ENCODE data around the gene PPT1. TPM values are rescaled to one million over a fixed set of nuclear protein-coding genes. Genes with fewer than 3 reads are reported as not detected.

Gene PPT1
- total and polyA plus RNA-seq, 10 donors = 57.1 to 282 (median 193) TPM

DNA sequence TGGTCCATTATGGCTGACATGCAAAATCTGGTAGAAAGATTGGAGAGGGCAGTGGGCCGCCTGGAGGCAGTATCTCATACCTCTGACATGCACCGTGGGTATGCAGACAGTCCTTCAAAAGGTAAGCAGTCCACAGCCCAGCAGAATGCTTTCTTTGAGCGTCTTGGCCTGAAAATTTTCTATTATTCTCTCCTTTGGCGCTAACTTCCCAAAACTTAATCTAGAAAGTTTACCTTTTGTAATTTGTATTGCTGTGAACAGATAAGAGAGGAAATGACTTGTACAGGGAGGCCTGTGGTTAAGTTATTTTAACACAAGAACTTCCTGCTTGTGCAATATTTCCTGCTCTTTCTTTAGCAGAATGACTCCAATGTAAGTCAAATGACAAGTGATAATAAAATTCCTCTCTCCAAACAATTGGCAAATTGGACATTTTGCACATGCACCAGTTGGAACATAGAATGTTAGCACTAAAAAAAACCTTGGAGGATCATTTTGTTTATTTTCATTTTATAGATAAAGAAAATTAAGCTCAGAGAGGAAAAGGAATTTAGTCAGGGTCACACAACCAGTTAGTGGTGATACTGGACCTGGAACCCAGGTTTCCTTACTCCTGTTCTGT, 37.6 kb downstream of the PPT1 start:
- peak overlapping the region in 7 of 8 donors; percentile 6 to 56 (median 11) for H3K4me3 ChIP-seq
- no peaks in the 10 kb centered on the region for H3K27me3 ChIP-seq (replicated peaks in 1 of 7)
- peak in 2 of 3 donors; percentile 36 to 39 for TF ChIP-seq POLR2AphosphoS5 (IDR thresholded peaks at IDR 0.05)
- no peak for TF ChIP-seq POLR2A (IDR thresholded peaks at IDR 0.05)
- TF ChIP-seq, protein P1, sequence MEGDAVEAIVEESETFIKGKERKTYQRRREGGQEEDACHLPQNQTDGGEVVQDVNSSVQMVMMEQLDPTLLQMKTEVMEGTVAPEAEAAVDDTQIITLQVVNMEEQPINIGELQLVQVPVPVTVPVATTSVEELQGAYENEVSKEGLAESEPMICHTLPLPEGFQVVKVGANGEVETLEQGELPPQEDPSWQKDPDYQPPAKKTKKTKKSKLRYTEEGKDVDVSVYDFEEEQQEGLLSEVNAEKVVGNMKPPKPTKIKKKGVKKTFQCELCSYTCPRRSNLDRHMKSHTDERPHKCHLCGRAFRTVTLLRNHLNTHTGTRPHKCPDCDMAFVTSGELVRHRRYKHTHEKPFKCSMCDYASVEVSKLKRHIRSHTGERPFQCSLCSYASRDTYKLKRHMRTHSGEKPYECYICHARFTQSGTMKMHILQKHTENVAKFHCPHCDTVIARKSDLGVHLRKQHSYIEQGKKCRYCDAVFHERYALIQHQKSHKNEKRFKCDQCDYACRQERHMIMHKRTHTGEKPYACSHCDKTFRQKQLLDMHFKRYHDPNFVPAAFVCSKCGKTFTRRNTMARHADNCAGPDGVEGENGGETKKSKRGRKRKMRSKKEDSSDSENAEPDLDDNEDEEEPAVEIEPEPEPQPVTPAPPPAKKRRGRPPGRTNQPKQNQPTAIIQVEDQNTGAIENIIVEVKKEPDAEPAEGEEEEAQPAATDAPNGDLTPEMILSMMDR (IDR thresholded peaks at IDR 0.05 in 8 of 11, conservative IDR thresholded peaks at IDR 0.05 in 3 of 11) = peak in 1 of 11 experiments; percentile 15
- H3K9me3 ChIP-seq = no peaks in the 10 kb centered on the region
- peaks cover 0 to 87% (median 40%) of the 10 kb centered on the region in 6 donors for H3K36me3 ChIP-seq
- peaks cover 87 to 100% (median 100%) of the 10 kb centered on the region in 6 donors for H3K4me1 ChIP-seq
- 8 to 18% (median 12%) methylated on average over 4 of the region's 4 CpGs for WGBS, 5 donors
- H3K27ac ChIP-seq = peak overlapping the region; percentile 49 to 91 (median 89)
- intact Hi-C loops (cut with DNase I; ENCODE audit: low total_unique reads) = no loop called here
- DNase-seq = no peak

DNA sequence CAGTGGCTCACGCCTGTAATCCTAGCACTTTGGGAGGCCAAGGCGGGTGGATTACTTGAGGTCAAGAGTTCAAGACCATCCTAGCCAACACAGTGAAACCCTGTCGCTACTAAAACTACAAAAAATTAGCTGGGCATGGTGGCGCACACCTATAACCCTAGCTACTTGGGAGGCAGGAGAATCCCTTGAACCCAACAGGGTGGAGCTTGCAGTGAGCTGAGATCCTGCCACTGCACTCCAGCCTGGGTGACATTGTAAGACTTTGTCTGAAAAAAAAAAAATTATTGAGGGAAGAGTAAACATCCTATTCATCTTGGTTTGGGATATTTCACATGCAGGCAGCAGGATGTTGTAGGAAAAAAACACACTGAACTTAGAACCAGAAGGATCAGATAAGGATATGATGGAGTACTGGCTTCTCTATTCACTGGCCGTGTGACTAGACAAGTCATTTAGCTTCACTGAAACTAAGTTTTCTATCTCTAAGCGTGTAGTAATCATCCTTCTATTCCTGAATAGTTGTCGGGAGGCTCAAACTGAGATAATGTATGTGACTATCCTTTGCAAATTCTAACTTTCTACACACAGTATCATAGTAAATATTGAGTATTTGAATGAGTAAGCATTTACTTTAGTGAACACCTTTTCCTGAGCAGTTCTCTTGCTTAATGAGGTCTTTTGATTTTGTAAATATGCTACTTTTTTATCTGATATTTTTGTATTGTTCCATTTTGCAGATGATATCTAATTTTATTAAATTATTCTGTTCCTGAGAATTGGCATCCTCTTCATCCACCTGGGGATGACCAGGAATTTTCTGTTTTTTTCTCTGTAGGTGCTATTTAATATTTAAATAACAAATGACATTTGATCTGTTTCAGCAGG, 38.4 kb downstream of the PPT1 start:
- intact Hi-C loops (cut with DNase I; ENCODE audit: low total_unique reads) = no loop called here
- no peak for DNase-seq
- Histone ChIP-seq H3K4me1 (peaks cover 86 to 100% (median 100%) of the 10 kb centered on the region in 6 donors), H3K36me3 (peaks cover 0 to 85% (median 33%) of the 10 kb centered on the region in 6 donors), H3K27ac (peak overlapping the region; percentile 49 to 91 (median 89)), H3K9me3 (no peaks in the 10 kb centered on the region), H3K4me3 (peak overlapping the region in 6 of 8 donors; percentile 6 to 56 (median 12)), H3K27me3 (replicated peaks in 1 of 7) (no peaks in the 10 kb centered on the region)
- WGBS, 5 donors = 50 to 72% (median 69%) methylated on average over 7 of the region's 7 CpGs
- TF ChIP-seq, protein P1 (IDR thresholded peaks at IDR 0.05 in 8 of 11, conservative IDR thresholded peaks at IDR 0.05 in 3 of 11) = no peak
- TF ChIP-seq POLR2AphosphoS5 (IDR thresholded peaks at IDR 0.05) (no peak), POLR2A (IDR thresholded peaks at IDR 0.05) (no peak)

DNA sequence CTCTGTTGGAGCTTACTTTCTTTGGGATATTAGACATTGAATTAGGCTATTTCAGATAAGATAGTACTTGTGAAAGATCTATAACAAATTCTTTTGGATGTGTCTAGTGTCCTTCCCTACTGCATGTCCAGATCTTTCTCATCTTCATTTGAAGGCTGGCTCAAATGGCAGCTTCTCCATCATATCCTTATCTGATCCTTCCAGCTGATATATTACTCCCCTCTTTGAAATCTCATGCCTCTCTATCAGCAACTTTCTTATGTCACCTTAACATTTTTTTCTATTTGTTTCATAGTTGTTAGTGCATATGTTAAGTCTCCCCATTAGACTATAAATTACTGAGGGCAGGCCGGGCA, 39.0 kb downstream of the PPT1 start:
- Histone ChIP-seq H3K4me1 (peaks cover 86 to 100% (median 100%) of the 10 kb centered on the region in 6 donors), H3K9me3 (no peaks in the 10 kb centered on the region), H3K27me3 (replicated peaks in 1 of 7) (no peaks in the 10 kb centered on the region), H3K27ac (peak overlapping the region; percentile 49 to 91 (median 89)), H3K36me3 (peaks cover 0 to 84% (median 26%) of the 10 kb centered on the region in 6 donors), H3K4me3 (peak overlapping the region in 1 of 8 donors; percentile 56)
- intact Hi-C loops (cut with DNase I; ENCODE audit: low total_unique reads) = no loop called here
- DNase-seq = no peak
- WGBS, 5 donors = 58 to 70% (median 67%) methylated on average over 1 of the region's 1 CpG
- TF ChIP-seq POLR2A (IDR thresholded peaks at IDR 0.05) = no peak
- no peak for TF ChIP-seq POLR2AphosphoS5 (IDR thresholded peaks at IDR 0.05)
- TF ChIP-seq, protein P1 (IDR thresholded peaks at IDR 0.05 in 8 of 11, conservative IDR thresholded peaks at IDR 0.05 in 3 of 11) = no peak

Measured in spleen (tissue), 11 donors.